Eye (tissue), 1 donor: ENCODE measurements around the gene MRAP2.
"Not testable (repeated sequence)": the region's sequence is repeated elsewhere in the genome, so short reads cannot be mapped to it uniquely, and the experiment has no call there.

Experiments used
- DNase-seq: peaks from one replicate; pipeline ENCODE4 v3.0.0-alpha.2; 2015

Gene MRAP2

DNA sequence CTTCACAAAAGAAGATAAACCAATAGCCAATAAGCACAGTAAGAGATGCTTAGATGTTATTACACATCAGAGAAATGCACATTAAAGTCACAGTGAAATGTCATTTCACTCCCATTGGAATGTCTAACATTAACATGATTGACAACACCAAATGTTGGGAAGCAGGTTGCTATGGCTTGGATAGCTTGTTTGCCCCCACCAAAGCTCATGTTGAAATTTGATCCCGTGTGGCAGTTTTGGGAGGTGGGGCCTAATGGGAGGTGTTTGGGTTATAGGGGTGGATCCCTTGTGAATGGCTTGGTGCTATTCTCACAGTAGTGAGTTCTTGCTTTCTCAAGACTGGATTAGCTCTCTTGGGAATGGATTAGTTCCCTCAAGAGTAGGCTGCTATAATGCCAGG lies 44.8 kb downstream of the MRAP2 start:
- no peak for DNase-seq

DNA sequence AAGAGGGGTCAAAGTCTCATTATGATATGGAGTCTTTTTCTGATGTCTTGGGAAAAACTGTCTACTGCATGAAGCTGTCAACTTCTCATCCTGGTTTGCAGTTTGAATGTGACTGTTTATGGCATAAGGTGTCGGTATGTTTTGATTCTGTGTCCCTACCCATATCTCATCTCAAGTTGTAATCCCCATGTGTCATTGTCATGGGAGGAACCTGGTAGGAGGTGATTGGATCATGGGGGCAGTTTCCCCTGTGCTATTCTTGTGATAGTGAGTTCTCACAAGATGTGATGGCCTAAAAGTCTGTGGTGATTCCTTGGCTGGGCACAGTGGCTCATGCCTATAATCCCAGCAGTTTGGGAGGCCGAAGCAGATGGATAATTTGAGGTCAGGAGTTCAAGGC lies 47.6 kb downstream of the MRAP2 start:
- DNase-seq: no peak

DNA sequence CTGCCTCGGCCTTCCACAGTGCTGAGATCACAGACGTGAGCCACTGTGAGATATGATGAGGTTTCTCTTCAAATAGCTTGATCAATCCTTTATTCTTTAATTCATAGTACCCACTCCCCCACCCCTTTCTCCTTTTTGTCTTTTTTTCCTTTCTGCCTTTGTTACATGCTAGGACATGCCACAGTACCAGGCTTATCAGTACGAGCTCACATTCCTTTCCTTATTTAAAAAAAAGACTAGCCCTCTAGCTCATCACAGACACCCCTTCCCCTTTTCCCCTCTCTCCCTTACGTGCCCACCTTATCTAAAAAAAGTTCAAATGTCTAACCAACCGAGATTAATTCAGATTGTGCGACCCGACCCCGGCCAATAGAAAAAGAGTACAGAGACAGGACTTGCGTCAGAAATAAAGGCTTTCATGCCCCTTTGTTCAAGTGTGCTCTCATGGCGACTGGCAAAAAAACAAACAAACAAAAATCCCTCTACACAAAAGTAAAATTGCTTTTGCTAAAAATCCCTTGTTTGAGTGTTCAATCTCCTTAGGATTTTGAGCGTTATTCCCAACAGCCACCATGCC lies 49.2 kb downstream of the MRAP2 start:
- peak; percentile 16 for DNase-seq

DNA sequence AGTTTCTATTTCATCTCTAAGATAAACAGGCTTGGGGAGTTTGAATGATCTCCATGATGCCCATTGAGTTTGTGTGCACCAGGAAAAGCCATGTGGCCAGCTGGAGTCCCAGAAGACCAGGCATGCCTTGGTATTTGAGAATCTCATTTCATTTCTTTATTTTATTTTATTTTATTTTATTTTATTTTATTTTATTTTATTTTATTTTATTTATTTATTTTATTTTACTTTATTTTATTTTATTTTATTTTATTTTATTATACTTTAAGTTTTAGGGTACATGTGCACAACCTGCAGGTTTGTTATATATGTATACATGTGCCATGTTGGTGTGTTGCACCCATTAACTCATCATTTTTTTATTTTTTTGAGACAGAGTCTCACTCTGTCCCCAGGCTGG lies 51.1 kb downstream of the MRAP2 start:
- not testable (repeated sequence) for DNase-seq

DNA sequence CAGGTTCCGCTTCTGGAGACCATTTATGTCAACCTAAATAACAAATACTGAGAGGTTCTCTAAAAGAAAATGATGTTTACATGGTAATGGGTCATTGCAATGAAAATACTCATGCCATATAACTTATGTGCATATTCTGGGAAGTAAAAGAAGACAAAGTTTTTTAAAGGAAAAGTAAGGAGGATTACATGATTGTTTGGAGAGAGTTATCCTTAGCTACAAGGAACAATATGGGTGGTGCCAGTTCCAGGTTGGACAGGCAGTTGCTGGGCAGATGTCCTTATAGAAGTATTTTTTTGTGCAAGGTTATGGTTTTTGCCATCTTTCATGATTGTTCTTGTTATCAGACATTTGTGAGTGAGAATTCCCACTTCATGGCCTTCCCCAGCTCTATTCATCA lies 52.5 kb downstream of the MRAP2 start:
- no peak for DNase-seq

DNA sequence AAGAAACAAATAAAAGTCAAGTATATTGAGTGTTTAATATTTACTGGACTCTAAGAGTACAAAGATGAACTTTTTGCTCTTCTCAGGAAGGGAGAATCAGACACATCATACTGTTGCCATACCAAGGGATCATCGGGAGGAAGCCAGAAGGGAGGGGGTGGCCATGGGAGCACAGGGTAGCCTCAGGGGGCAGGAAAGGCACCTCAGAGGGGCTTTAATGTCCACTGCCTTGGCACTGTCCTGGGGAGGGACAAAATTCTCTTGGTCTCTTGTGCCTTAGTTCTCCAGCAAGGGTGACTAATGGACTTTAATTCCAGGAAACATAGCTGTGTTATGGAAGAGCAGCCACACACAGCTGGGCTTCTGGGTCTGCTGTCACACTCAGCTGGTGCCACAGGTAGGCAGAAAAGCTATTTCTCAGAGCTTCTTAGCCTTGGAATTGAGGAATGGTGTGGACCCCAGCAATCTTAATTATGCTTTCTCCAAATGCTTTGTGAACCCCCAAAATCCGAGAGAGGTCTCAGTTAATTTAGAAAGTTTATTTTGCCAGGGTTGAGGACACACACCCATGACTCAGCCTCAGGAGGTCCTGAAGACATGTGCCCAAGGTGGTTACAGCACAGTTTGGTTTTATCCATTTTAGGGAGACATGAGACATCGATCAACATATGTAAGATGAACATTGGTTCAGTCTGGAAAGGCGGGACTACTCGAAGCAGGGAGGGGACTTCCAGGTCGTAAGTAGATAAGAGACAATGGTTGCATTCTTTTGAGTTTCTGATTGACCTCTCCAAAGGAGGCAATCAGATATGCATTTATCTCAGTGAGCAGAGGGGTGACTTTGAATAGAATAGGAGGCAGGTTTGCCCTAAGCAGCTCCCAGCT lies 53.2 kb downstream of the MRAP2 start:
- no peak for DNase-seq

DNA sequence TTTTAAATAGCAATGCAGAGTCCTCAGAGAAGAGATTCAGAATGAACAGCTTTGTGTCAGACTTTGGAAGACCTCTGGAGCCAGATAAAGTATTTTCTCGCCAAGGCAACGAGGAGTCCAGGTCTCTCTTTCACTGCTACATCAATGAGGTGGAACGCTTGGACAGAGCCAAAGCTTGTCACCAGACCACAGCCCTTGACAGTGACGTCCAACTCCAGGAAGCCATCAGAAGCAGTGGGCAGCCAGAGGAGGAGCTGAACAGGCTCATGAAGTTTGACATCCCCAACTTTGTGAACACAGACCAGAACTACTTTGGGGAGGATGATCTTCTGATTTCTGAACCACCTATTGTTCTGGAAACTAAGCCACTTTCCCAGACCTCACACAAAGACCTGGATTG lies 55.5 kb downstream of the MRAP2 start:
- DNase-seq: no peak

DNA sequence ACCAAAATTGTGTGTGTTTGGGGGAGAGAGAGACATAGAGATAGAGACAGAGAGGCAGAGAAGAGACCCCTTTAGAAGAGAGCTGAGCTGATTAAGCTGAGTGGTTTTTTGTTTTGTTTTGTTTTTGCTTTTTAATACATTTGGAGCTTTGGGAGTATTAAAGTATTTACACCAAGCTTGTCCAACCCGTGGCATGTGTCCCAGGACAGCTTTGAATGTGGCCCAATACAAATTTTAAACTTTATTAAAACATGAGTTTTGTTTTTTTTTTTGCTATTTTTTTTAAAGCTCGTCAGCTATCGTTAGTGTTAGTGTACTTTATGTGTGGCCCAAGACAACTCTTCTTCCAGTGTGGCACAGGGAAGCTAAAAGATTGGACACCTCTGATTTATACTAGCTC lies 56.0 kb downstream of the MRAP2 start:
- no peak for DNase-seq

DNA sequence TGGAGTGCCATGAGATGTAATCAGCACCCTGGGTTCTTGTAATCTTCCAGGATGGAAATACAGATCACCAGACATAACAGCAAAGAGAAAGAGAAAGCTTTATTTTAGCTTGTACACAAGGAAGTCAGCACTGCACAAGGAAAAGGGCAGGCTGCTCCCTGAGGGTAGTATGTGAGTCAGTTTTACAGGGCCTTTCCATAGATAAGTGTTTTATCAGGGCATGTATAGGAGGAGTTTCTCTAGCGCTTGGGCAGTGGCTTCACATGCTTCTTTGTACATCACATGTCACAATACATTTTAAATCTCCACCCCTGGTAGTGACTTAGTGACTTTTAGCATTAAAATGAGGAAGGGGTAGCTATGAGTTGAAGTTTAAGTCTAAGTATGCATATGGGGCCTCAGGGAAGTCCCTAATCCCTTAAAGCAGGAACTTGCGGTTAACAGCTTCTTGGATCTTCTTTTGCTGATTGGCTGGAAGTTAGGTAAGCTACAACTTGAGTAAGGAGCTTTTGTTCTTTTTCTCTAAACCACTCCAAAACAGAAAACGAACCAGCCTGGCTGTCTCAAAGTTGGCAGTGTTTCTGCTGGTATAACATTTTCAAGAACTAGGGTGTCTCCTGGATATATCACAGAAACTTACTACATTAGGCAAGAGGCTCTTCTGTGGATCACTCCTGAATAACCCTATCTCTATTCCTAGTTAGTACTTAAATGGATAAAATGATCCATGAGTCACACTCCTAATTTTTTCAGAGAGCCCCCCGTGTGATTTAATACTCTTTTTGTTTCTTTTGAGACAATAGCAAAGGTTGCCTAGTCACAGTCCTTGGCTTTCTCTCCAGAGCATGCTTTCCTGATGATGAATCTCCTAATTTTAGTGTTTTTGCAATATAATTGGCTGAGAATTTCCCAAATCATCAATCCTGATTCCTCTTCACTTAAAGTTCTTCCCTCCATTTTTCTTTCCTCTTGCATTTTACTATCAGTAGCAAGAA lies 60.2 kb downstream of the MRAP2 start:
- DNase-seq: no peak

DNA sequence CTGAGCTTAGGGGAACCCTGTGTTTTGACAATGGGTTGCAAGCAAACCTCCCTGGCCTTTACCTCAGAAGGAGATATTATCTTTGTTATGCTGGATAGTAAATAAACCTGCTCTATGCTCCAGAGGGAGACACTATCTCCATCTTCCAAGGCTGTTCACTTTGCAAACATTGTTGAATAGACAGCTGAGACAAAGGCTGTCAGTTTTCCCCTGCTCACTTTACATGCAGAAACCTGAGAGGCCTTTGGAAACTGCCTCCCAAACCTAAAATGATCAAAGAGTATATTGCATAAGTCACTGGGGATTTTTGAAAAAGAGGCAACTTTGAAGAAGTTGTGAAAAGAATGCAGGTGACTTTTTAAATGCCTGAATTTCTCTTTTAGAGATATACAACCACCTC lies 61.6 kb downstream of the MRAP2 start:
- DNase-seq: no peak

DNA sequence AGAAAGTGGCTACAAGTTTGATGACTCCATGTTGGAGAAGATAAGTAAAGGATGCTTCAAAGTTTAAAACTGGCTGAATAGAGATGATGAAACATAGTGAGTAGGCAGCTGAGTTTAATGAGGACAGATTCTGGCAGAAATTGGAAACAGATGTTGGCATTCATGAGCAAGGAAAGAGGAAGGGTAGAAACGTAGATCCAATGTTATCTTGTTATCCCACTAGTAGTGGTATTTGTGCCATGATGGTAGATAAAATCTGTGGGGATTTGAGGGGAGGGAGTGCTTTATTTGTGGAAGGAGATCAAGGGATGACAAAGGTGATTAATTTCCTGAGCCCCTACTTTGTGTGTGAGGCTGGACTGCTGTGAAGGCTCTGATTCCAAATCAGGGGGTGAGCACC lies 69.5 kb downstream of the MRAP2 start:
- DNase-seq: no peak

DNA sequence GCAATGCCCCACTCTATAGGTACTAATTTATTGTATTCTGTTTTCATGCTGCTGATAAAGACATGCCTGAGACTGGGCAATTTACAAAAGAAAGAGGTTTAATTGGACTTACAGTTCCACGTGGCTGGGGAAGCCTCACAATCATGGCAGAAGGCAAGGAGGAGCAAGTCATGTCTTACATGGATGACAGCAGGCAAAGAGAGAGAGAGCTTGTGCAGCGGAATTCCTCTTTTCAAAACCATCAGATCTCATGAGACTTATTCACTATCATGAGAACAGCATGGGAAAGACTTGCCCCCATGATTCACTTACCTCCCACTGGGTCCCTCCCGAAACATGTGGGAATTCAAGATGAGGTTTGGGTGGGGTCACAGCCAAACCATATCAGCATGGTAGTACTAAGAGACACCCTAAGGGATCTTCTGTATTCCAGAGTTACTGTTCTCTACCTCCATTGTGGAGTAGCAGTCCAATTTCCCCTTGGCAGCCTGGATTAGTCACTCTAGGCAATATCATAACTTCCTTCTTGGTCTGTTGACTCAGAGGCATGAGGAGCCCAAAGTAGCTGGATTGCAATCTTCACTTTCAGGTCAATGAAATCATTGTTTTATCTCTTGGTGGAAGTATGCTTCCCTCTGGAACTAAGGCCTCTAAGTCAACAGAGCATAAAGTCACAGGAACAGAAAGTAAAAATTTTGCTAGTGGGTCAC lies 71.8 kb downstream of the MRAP2 start:
- not testable (repeated sequence) for DNase-seq

DNA sequence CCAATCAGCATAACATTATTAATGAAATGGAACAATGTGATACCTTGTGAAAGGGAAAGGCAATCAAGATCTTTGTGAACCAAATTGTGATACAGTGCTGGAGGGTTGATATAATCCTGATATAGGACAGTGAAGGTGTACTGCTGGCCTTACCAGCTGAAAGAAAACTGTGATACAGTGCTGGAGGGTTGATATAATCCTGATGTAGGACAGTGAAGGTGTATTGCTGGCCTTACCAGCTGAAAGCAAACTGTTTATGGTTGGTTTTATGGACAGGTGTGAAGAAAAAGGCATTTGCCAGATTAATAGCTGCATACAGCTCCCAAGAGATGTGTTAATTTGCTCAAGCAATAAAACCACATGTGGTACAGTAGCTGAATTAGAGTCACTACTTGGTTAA lies 73.9 kb downstream of the MRAP2 start:
- DNase-seq: no peak

DNA sequence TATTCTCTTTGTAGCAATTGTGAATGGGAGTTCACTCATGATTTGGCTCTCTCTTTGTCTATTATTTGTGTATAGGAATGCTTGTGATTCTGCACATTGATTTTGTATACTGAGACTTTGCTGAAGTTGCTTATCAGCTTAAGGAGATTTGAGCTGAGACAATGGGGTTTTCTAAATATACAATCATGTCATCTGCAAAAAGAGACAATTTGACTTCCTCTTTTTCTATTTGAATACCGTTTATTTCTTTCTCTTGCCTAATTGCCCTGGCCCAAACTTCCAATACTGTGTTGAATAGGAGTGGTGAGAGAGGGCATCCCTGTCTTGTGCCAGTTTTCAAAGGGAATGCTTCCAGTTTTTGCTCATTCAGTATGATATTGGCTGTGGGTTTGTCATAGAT lies 77.8 kb downstream of the MRAP2 start:
- not testable (repeated sequence) for DNase-seq

DNA sequence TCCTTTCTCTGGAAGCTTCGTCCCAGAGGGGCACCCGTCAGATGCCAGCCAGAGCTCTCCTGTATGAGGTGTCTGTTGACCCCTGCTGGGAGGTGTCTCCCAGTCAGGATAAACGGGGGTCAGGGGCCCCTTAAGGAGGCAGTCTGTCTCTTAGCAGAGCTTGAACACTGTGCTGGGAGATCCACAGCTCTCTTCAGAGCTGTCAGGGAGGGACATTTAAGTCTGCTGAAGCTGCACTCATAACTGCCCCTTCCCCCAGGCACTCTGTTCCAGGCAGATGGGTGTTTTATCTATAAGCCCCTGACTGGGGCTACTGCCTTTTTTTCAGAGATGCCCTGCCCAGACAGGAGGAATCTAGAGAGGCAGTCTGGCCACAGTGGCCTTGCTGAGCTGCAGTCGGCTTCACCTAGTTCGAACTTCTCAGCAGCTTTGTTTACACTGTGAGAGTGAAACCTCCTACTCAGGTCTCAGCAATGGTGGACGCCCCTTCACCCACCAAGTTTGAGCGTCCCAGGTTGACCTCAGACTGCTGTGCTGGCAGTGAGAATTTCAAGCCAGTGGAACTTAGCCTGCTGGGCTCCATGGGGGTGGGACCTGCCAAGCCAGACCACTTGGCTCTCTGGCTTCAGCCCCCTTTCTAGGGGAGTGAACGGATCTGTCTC lies 81.5 kb downstream of the MRAP2 start:
- DNase-seq: not testable (repeated sequence)

DNA sequence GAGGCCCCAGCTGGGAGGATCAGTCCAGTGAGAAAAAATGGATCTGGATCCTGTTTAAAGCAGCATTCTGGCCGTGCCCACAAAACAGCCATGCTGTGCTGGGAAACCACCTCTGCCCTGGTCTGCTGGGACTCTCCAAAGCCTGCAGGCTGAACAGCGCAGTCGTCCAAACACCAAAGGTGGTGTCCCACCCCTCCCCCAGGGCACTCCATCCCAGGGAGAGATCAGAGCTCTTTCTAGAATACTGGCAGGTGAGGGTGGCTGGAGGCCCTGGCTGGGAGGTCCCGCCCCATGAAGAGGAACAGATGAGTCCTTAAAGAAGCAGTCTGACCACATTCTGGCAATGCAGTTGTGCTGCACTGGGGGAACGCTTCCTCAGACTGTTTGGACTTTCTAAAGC lies 84.6 kb downstream of the MRAP2 start:
- no peak for DNase-seq

DNA sequence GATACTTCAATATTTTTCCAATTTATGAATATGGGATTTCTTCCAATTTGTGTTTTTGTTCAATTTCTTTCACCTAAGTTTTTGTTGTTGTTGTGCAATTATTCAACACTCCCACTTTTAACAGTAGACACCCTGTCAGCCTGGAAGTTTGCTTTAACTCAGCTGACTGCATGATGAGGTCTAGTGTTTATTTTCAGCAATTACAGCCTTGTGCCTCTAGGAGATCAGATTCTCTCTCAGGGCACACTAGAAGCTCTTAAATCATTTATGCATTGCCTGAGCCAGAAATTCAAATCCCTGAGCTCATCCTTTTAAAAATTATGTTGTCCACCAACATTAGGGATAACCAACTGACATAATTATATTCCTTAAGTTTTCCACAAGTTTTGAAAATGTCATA lies 85.7 kb downstream of the MRAP2 start:
- no peak for DNase-seq

DNA sequence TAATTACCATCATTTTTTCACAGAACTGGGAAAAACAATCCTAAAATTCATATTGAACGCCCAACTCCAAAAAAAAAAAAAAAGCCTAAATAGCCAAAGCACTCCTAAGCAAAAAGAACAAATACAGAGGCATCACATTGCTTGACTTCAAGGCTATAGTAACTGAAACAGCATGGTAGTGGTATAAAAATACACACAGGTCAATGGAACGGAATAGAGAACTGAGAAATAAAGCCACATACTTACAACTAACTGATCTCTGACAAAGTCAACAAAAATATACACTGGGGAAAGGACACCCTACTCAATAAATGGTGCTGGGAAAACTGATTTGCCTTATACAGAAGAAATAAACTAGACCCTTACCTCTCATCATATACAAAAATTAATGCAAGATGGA lies 89.6 kb downstream of the MRAP2 start:
- DNase-seq: no peak

DNA sequence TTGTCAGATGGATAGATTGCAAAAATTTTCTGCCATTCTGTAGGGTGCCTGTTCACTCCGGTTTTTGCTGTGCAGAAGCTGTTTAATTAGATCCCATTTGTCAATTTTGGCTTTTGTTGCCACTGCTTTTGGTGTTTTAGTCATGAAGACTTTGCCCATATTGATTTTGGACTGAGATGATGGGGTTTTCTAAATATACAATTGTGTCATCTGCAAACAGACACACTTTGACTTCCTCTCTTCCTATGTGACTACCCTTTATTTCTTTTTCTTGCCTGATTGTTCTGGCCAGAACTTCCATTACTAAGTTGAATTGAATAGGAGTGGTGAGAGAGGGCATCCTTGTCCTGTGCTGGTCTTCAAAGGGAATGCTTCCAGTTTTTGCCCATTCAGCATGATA lies 96.0 kb downstream of the MRAP2 start:
- DNase-seq: not testable (repeated sequence)

DNA sequence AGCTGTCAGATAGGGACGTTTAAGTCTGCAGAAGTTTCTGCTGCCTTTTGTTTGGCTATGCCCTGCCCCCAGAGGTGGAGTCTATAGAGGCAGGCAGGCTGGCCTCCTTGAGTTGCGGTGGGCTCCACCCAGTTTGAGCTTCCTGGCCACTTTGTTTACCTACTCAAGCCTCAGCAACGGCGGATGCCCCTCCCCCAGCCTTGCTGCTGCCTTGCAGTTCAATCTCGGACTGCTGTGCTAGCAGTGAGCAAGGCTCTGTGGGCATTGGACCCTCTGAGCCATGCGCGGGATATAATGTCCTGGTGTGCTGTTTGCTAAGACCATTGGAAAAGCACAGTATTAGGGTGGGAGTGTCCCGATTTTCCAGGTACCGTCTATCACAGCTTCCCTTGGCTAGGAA lies 99.8 kb downstream of the MRAP2 start:
- not testable (repeated sequence) for DNase-seq

DNA sequence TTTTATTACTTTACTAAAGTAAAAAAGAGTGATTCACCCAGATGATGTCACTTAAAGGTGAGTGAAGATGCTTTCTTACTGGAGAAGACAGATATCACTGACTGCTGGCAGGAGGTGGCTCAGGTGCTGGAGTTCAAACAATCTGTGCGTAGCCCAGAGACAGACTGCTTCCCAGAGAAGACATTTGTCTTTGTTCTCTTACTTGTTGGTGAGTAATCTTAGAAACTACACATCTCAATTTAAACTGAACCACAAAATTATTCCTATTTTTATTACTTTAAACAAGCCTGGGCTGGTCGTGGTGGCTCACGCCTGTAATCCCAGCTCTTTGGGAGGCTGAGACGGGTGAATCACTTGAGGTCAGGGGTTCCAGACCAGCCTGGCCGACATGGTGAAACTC lies 101.7 kb downstream of the MRAP2 start:
- DNase-seq: no peak

DNA sequence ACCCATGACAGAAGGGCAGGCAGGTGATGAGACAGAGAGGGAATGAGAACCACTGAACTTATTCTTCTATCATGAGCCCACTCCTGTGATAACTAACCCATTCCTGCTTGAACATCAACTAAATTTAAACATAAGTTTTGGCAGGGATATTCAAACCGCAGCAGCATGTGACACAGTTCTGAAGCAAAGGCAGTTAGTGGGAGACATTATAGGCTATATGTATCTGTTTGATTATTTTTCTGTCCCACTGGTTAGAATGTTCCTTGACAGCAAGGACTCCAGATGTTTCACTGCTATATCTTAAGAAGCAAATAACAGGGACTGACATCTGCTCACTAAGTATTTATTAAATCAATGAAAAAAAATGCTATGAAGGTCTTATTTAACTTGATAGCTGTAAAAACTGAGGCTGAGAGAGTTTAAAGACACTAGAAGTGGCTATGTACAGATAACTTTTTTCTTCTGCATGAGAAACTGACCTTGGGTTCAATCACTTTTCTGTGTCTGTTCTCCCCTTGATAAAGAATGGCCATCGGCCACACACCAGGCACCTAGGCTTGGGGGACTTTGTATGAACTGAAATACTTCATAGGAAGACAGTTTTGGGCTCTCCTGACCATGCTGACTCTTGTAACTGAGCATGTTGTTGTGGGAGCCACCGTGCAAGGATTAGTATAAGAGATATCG lies 102.9 kb downstream of the MRAP2 start:
- DNase-seq: no peak
